ENCODE measurements around the gene PLCD3. TPM values are rescaled to one million over a fixed set of nuclear protein-coding genes. Genes with fewer than 3 reads are reported as not detected.

Gene PLCD3
- total RNA-seq, 1 donor from 2014 or later: 34.2 TPM

DNA sequence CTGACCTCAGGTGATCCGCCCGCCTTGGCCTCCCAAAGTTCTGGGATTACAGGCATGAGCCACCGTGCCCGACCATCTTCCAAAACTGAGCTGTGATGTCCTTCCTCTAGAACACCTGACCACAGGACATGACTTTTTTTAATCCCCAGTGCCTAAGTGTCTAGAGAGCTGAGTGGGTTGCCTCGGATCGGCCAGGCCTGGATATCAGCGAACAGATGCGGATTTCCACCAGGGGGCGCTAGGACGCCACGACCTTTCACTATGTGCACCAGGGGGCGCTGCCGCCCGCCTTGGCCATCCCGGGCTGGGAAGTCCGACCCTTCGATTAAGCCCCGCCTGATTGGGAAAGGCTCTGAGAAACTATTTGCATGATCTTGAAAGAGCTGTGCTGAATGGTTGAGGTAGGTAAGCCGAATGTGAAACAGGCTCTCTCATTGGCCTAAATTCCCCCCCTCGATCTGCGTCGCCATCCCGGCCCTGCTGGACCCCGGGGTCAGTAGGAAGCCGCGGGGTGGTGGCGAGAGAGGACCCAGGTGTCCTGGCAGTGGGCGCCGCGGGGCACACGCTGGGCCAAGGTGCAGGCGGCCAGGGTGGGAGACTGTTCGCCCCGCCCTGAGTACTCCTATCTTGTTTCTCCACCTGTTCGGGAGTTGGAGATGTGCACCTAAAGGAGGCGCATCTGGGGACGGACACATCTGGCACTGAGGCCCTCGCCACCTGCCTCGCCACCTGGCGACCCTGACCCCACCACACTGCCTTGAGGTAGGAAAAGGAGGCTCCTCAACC is 3.1 kb upstream of the PLCD3 start, which contains the start of gene ACBD4:
Gene ACBD4, plus strand, starts transcription at position 496 of the 786 bp plus-strand sequence. CDS start 458 bp downstream, outside the sequence.
- H3K4me1 Mint-ChIP-seq: peaks cover 10% of the 10 kb centered on the region
- H3K27ac Mint-ChIP-seq (ENCODE audit: unreplicated experiment): no peak within 1 kb of the TSS

GRCh38 chr17:45132572-45133463 is 503 bp upstream of the PLCD3 start:
- H3K27ac Mint-ChIP-seq (ENCODE audit: unreplicated experiment): peak overlapping the region; percentile 86
- H3K4me1 Mint-ChIP-seq: peaks cover 12% of the 10 kb centered on the region
- peak; percentile 77 for TF ChIP-seq CTCF (conservative IDR thresholded peaks at IDR 0.05)
- peak; percentile 68 for DNase-seq (ENCODE audit: low read depth, low spot score)
- no peaks in the 10 kb centered on the region for H3K36me3 Mint-ChIP-seq (ENCODE audit: low read depth)
- H3K9me3 Mint-ChIP-seq: no peaks in the 10 kb centered on the region
- H3K27me3 Mint-ChIP-seq (ENCODE audit: low read depth): peaks cover 4% of the 10 kb centered on the region
- peak overlapping the region; percentile 91 for H3K4me3 Mint-ChIP-seq

More for the DNA sequence above, 3.1 kb upstream of the PLCD3 start, which contains the start of gene ACBD4:
- peaks cover 4% of the 10 kb centered on the region for H3K27me3 Mint-ChIP-seq (ENCODE audit: low read depth)
- H3K4me3 Mint-ChIP-seq: peak within 1 kb of the TSS; percentile 88
- peak; percentile 100 for TF ChIP-seq CTCF (conservative IDR thresholded peaks at IDR 0.05)
- peak; percentile 99 for DNase-seq (ENCODE audit: low read depth, low spot score)
- no peaks in the 10 kb centered on the region for H3K9me3 Mint-ChIP-seq
- H3K36me3 Mint-ChIP-seq (ENCODE audit: low read depth): no peaks in the 10 kb centered on the region

DNA sequence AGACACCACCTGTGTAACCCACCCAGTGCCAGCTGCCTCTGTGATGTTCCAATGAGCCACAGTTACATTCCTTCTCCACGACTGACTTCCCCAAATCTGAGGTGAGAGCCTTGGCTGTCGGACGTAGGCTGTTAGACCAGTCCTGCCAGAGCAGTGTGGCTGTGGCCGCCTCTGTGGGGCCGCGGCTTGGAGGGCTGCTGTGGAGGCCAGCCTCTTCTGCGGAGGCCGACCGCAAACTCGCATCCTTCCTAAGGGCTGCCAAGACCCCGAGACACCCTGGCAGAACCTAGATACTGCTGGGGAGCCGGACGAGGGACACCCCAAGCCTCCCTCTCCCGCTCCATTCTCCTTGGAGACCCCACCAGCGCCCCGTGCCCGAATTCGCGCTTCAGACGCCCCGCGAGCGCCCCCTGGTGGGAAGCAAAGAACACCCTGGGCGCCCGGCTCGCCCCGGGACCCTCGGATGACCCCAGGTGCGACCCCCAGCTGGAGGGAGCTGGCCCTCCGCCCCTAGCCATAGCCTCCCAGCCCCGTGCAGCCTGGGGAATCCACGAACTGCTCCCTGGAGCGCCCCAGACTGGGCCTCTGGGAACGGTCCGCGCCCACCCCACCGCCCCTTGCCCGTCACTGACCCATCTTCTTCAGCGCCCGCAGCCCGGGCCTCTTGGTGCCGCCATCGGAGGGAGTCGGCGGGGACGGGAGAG is 547 bp downstream of the PLCD3 start:
- peaks cover 4% of the 10 kb centered on the region for H3K27me3 Mint-ChIP-seq (ENCODE audit: low read depth)
- no peak overlapping the region for H3K27ac Mint-ChIP-seq (ENCODE audit: unreplicated experiment)
- peaks cover 17% of the 10 kb centered on the region for H3K4me1 Mint-ChIP-seq
- DNase-seq (ENCODE audit: low read depth, low spot score): peak; percentile 84
- no peaks in the 10 kb centered on the region for H3K36me3 Mint-ChIP-seq (ENCODE audit: low read depth)
- peak; percentile 98 for TF ChIP-seq CTCF (conservative IDR thresholded peaks at IDR 0.05)
- H3K9me3 Mint-ChIP-seq: no peaks in the 10 kb centered on the region
- H3K4me3 Mint-ChIP-seq: peak overlapping the region; percentile 84

- peak overlapping the region; percentile 84 for H3K4me3 Mint-ChIP-seq
- no peaks in the 10 kb centered on the region for H3K36me3 Mint-ChIP-seq (ENCODE audit: low read depth)
- no peaks in the 10 kb centered on the region for H3K9me3 Mint-ChIP-seq
- no peak for DNase-seq (ENCODE audit: low read depth, low spot score)
- peak overlapping the region; percentile 35 for H3K27ac Mint-ChIP-seq (ENCODE audit: unreplicated experiment)
- no peak for TF ChIP-seq CTCF (conservative IDR thresholded peaks at IDR 0.05)
- H3K4me1 Mint-ChIP-seq: peaks cover 16% of the 10 kb centered on the region
- H3K27me3 Mint-ChIP-seq (ENCODE audit: low read depth): peaks cover 4% of the 10 kb centered on the region
Measured at GRCh38 chr17:45130681-45131615, 1.4 kb downstream of the PLCD3 start.
